ENCODE data around the gene NTF3. TPM values are rescaled to one million over a fixed set of nuclear protein-coding genes. Genes with fewer than 3 reads are reported as not detected.

Gene NTF3
- total RNA-seq, 3 donors from 2014 or later: 0.88 to 1.3 TPM; not detected in 1

- no peak overlapping the region for H3K27ac ChIP-seq
Measured at GRCh38 chr12:5493018-5493417, 61.1 kb downstream of the NTF3 start.

GRCh38 chr12:5494343-5494742 lies 62.4 kb downstream of the NTF3 start:
- H3K27me3 ChIP-seq: no peaks in the 10 kb centered on the region
- H3K9me3 ChIP-seq: no peaks in the 10 kb centered on the region
- DNase-seq (ENCODE audit: low spot score in 2 of 2): no peak
- no peaks in the 10 kb centered on the region for H3K36me3 ChIP-seq
- no peak overlapping the region for H3K27ac ChIP-seq
- H3K4me1 ChIP-seq: no peaks in the 10 kb centered on the region
- no peak overlapping the region for H3K4me3 ChIP-seq
- intact Hi-C loops (cut with DNase I; ENCODE audit: low total_unique reads): no loop called here
- no peak for TF ChIP-seq POLR2A (IDR thresholded peaks at IDR 0.05)
- TF ChIP-seq POLR2AphosphoS5 (IDR thresholded peaks at IDR 0.05): no peak
- TF ChIP-seq CTCF (IDR thresholded peaks at IDR 0.05): no peak

More at GRCh38 chr12:5493018-5493417, 61.1 kb downstream of the NTF3 start:
- H3K4me3 ChIP-seq: no peak overlapping the region
- no peak for DNase-seq (ENCODE audit: low spot score in 2 of 2)
- no peaks in the 10 kb centered on the region for H3K9me3 ChIP-seq
- H3K36me3 ChIP-seq: no peaks in the 10 kb centered on the region
- TF ChIP-seq POLR2AphosphoS5 (IDR thresholded peaks at IDR 0.05): no peak
- TF ChIP-seq POLR2A (IDR thresholded peaks at IDR 0.05): no peak
- TF ChIP-seq CTCF (IDR thresholded peaks at IDR 0.05): no peak
- intact Hi-C loops (cut with DNase I; ENCODE audit: low total_unique reads): no loop called here
- H3K4me1 ChIP-seq: no peaks in the 10 kb centered on the region
- H3K27me3 ChIP-seq: no peaks in the 10 kb centered on the region

GRCh38 chr12:5497329-5498053 lies 65.6 kb downstream of the NTF3 start:
- Histone ChIP-seq H3K27ac (no peak overlapping the region), H3K36me3 (no peaks in the 10 kb centered on the region), H3K4me3 (no peak overlapping the region), H3K4me1 (no peaks in the 10 kb centered on the region), H3K27me3 (no peaks in the 10 kb centered on the region), H3K9me3 (no peaks in the 10 kb centered on the region)
- intact Hi-C loops (cut with DNase I; ENCODE audit: low total_unique reads): no loop called here
- no peak for TF ChIP-seq POLR2A (IDR thresholded peaks at IDR 0.05)
- TF ChIP-seq CTCF (IDR thresholded peaks at IDR 0.05): no peak
- no peak for TF ChIP-seq POLR2AphosphoS5 (IDR thresholded peaks at IDR 0.05)
- no peak for DNase-seq (ENCODE audit: low spot score in 2 of 2)

GRCh38 chr12:5498076-5498475 lies 66.2 kb downstream of the NTF3 start:
- H3K9me3 ChIP-seq: no peaks in the 10 kb centered on the region
- DNase-seq (ENCODE audit: low spot score in 2 of 2): no peak
- no peak for TF ChIP-seq POLR2A (IDR thresholded peaks at IDR 0.05)
- H3K36me3 ChIP-seq: no peaks in the 10 kb centered on the region
- H3K27me3 ChIP-seq: no peaks in the 10 kb centered on the region
- intact Hi-C loops (cut with DNase I; ENCODE audit: low total_unique reads): no loop called here
- no peak overlapping the region for H3K27ac ChIP-seq
- H3K4me3 ChIP-seq: no peak overlapping the region
- no peaks in the 10 kb centered on the region for H3K4me1 ChIP-seq

- Histone ChIP-seq H3K36me3 (no peaks in the 10 kb centered on the region), H3K27me3 (no peaks in the 10 kb centered on the region), H3K4me3 (no peak overlapping the region), H3K9me3 (no peaks in the 10 kb centered on the region), H3K4me1 (no peaks in the 10 kb centered on the region), H3K27ac (no peak overlapping the region)
- DNase-seq (ENCODE audit: low spot score in 2 of 2): no peak
- no peak for TF ChIP-seq CTCF (IDR thresholded peaks at IDR 0.05)
- TF ChIP-seq POLR2A (IDR thresholded peaks at IDR 0.05): no peak
- no peak for TF ChIP-seq POLR2AphosphoS5 (IDR thresholded peaks at IDR 0.05)
- intact Hi-C loops (cut with DNase I; ENCODE audit: low total_unique reads): no loop called here
Measured at GRCh38 chr12:5498806-5499205, 66.9 kb downstream of the NTF3 start.
